Daoy (cell line): Measurements from ENCODE around the gene HCCS. TPM values are rescaled to one million over a fixed set of nuclear protein-coding genes. Genes with fewer than 3 reads are reported as not detected.

Experiments
- DNase-seq: peaks from one replicate; pipeline ENCODE4 v3.0.0-alpha.2; 2015; ENCODE audit warnings: low read depth
- total RNA-seq: library from RNA; depleted of rRNA; stranded (reverse); fragments of >200 nt; shearing (Covaris generic); gene quantifications from 2 replicates; pipeline ENCODE4 v1.2.3, GENCODE V29; 2014; rRNA removed

Gene HCCS
- 33.5 and 40.1 TPM in 2 replicates for total RNA-seq

DNA sequence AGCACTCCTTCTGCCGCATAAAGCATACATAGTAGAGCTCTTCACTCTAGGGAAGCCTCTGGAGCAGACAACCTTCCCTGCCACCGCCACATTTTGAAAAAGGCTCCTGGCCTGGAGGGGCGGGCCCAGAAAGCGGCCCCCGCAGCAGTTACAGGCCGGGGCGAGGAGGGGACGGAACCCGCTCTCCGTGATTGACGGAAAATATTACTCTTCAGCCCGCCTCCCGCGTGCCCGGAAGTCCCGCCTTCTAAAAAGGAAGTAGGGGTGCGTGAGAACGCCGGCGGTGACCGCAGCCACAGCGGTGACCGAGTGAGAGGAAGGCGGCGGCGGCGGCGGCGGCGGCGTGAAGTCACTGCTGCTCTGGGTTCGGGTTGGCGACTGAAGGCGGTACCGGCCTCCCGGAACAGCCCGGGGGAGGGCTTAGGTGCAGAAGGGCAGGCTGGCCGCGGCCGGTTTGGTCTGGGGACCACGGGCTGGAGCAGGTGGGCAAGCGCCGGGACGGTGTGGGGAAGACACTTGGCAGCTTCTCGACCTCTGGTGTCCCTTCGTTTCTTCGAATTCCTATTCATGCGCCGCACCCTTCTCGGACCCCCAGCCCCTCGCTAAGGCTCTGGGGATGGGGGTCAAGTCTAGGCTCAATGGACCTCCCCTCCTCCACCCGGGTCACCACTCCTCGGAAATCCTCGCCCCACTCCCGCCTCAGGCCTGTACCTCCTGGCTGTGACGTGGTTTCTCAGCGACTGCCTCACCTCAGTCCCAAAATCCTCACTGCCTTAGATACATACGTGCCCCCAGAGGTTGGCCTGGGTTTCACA lies at the start of gene HCCS:
Gene HCCS (plus strand): TSS at position 296 of the 815 bp plus-strand sequence. CDS start 729 bp downstream, outside the sequence.
- peak; percentile 88 for DNase-seq

DNA sequence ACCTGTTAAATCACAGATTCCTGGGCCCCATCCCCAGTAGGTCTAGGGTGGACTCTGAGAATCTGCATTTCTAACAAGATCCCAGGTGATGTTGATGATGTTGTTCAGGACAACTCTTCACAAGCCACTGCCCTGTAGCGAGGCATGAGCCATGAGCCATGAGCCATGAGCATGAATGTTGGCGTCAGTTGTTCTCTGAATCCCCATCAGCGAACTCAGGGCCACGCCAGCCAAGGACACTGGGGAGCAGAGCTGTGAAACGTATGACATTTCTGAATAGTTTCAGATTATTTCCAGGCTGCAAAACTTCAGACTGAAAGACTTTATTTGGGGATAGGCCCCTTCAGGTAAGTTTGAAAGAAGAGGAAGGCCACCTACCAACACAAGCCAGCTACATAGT lies 46.9 kb upstream of the HCCS start:
- DNase-seq = no peak

DNA sequence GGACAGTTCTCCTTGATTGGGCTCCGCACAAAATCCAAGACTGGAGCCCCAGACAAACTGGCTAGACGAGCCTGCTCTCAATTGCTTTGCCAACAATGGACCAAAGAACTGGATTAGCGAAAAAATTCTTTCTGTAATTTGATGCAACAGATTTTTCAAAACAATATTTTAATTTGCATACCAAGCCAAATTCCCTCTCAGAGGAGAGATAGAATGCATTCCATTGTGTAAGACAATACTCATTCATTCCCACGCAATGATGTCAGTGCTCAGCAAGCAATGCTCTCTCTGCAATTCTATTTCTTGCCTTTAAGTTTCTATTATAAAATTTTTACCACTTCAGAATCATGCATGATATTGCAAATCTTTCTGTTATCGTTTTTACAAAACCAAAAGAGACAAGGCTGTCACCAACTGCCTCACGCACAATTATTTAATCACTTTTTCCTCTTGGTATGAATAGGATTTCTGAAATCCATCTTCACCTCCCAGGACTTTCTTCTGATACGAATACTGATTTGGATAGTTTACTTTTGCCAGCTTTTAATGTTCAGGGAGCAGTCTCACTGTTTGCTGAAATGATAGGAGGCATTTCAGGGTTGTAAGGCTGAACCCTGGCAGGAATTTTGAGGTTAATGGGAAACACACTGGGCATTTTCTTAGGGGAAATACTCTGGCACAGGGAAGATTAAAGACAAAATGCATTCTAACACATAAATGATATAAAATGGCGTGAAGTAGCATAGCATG lies 46.1 kb upstream of the HCCS start:
- DNase-seq = peak; percentile 48

DNA sequence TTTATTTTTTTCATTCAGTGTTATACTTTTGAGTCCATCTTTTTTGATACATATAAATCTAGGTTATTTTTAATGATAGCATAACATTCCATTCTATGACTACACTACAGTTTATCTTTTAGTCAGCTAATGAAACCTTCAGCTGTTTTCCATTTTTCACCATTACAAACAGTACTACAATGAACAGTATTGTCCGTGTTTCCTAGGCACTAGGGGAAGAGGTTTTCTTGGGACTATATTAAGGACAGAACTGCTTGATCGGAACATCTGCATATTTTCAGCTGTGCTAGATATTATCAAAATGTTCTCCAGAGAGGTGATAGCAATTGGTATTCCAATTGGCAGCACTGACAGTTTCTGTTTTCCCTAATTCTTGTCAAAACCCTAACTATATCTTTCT lies 44.3 kb upstream of the HCCS start:
- no peak for DNase-seq

DNA sequence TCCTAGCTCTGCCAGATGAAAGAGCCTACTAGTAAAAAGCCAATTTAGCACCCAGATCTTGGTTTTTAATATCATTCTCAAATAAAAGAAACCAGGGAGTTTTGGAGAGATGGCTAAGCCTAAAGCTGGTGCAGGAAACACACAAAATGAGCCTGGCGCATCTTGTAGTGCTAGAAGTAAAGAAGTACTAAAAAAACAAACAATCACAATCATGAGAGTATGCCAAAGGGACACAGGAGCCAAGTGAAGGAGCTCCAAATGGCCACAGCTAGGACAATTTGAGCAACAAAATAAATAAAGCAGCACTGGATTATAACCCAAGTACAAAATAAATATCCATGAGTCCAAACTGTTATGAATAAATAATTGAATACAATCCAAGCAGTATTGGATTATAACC lies 37.8 kb upstream of the HCCS start:
- no peak for DNase-seq

DNA sequence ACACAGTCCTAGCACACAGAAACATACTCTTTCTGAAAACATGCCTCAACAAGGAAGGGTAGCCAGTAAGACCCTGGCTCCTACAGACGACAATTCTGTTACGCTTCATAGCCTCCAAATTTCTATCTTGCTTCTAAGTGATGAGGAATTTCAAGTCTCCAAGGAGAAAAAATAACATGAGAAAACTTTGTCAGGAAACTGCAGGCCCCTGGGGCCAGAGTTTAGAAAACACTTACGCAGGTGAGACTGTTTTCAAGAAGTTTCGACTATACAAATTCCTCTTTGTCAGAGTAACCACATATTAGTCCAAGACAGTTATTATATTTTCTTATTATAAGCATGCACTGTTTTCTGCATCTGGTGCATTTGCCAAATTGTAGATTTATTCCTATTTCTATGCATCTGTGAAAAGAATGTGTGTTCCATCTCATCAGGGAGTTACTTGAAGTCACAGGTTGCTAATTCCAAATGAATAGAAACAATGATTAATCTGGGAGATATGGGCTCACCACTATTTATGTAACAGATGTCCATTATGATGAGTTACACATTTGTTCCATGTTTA lies 30.3 kb upstream of the HCCS start:
- no peak for DNase-seq

DNA sequence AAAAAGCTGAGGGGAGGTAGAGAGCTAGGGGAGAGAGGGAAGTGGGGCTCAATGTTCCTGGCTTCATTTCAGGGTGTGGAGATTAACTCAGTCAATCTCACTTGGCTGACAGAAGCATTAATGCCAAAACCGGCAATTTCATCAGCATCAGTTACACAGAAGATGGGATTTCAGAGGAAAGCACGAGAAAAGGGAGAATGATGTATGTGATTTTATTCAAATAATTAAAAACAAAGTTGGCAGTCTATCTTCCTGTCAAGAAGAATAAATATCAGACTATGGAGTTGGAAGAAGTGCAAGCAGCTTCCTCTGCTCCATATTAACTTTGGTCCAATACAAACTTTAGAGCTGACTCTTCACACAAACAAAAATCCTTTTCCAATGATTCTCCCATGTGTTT lies 29.6 kb upstream of the HCCS start:
- no peak for DNase-seq

DNA sequence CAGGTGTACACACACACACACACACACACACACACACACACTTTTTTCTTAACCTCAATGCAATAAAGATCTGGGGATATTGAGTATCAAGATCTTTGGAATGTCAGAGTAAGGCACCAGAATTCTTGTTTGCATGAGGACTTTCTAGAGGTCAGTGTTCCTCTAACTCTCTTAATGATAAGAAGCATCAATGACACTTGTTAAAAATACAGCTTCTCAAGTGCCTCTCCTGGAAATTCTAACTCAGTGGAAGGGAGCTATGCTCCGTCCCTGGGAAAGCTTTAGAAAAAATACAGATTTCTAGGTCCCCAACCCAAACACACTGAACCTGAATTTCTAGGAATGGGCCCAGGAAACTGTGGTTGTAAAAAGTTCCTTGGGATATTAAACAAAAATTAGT lies 25.8 kb upstream of the HCCS start:
- no peak for DNase-seq

DNA sequence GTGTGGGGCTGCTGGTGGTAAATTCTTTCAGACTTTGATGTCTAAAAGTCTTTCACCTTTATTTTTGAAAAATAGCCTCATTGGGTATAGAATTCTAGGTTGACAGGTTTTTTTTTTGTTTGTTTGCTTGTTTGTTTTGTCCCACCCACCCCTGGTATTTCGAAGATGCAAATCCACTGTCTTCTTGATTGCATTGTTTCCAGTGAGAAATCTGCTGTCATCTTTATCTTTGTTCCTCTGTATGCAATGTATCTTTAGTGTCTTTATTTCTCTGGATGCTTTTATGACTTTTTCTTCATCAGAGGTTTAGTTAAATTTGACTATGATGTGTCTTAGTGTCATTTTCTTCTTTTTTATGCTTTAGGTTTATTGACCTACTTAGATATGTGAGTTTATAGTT lies 21.3 kb upstream of the HCCS start:
- DNase-seq = no peak

DNA sequence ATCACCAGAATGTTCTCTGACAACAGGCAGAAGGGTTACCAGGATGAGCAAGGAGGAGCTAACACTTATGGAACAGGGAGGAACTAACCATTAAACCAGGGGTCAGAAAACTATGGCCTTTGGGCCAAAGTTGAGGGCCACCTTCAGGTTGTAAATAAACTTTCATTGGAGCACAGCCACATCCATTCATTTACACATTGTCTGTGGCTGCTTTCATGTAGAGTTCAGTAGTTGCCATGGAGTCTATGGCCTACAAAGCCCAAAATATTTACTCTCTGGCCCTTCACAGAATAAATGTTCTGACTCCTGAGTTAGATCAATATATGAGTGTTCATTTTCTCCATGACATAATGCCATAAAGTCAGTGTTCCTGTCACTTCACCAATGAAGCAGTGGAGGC lies 13.2 kb upstream of the HCCS start:
- no peak for DNase-seq

DNA sequence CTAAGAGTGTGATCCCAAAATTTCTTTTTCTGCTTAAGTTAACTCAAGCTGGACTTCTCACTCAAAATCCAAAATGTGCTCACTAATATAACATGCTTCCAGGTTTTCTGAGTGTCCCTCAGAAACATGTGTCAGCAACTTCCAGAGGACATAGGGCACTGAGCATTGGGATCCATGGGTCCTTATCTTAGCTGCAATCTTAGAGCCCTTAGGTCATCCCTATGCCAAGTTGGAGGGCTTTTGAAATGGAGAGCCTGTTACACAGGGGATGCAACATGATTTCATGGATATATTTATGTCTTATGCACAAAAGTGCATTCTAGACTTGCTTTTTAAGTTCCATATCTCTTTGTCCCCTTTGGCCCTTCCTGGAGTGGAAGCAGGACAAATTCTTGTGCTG lies 11.7 kb upstream of the HCCS start:
- DNase-seq = no peak

DNA sequence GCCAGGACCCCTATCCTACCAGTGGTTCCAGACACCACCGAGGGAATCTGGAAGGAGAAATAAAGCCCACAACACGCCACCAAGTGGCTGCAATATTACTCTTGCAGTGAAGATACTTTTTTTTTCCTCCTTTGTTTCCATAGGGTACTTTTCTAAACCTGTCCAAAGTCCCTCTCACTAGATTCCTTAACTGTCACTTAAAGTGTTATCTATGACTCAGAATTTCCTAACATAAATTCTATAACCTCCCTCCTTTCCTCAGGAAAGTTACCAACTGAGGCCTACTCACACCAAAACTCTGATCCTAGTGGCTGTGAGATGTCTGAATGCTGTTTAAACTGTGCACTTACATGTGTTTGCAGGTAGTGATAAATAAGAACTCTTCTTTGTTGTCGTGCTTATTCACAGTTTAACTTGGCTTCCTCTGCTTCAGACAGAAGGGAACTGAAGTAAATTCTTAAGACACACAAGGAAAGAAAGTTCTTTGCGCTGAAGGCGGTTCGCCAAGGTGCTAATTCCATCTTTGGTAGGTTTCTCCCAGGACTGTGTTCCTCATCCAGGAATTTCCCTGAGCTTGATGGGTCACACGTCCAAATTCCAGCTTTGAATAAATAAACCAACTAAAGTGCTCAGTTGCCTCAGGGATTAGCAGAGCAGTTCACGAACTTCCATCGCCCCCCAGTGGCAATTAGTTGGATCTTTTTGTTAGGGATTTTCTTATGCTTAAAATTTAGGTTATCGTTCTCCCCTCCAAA lies 10.7 kb upstream of the HCCS start:
- DNase-seq = peak; percentile 71

DNA sequence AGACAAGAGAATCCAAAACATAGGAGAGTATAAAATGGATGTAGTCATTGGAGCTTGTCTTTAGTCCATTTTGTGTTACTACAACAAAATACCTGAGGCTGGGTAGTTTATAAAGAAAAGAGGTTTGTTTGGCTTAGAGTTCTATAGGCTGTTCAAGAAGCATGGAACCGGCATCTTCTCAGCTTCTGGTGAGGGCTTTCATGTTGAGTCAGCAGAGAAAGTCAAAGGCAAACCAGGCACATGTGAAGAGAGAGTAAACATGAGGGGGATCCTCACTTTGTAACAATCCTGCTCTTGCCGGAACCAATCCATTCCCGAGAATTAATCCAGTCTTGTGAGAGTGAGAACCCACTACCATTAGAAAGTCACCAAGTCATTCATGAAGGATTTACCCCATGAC lies 8.1 kb upstream of the HCCS start:
- no peak for DNase-seq

DNA sequence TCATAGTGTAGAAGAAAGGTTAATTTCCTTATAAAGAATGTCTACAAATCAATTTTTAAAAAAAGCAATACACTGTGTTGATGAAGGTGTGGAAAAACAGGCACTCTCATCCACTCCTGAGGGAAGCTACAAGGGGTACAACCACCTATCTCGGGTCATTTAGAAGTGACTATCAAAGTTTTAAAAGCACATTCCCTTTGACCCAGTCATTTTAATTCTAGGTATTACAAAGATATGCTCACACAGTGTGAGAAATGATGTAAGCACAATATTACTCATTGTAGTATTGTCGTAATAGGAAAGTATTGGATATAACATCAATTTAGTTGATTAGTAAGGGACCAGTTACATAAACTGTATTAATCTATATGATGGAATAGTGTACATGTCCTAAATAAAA lies 7.4 kb upstream of the HCCS start:
- DNase-seq = no peak

DNA sequence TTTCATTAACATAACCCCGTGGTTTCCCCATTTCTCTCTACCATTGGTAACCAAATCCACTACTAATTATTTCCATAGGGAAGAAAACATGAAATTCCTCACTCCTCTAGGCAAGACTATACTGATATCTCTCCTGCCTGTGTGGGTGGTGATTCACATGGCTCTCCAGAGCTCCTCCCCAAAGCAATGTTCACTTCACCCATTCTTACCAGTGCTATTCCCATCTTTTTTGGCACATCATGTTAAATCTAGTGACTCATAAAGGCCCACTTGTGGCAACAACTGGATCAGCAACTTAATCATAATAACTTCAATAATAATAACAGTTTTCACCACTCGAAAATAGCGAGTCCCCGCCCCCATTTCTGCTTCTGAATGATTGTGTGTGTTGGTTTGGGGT lies 6.1 kb upstream of the HCCS start:
- DNase-seq = peak; percentile 59

DNA sequence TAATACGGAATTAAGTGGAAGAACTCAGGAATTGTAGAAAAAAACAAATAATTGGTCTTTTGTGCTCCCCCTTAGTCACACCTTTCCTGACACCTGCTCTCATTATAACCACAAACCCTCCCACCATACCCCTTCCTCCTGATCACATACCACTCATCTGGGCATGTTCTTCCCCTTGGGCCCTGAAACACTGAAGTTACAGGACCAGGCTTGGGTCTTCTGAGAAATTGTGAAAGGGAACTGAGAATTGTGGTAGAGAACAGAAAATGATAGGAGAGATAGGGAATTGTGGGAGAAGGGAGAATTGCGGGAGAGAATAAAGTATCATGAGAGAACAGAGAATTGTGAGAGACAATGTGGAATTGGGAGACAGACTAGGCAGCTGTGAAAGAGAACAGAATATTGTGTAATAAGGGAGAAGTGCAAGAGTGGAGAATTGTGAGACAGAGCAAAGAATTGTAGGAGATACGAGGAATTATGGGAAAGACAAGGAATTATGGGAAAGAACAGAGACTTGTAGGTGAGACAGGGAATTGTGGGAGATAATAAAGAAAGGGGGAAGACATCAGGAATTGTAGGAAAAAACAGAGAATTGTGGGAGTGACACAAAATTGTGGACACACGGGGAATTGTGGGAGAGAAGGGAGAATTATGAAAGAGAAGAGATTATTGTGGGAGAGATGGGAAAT lies 2.7 kb upstream of the HCCS start:
- no peak for DNase-seq

DNA sequence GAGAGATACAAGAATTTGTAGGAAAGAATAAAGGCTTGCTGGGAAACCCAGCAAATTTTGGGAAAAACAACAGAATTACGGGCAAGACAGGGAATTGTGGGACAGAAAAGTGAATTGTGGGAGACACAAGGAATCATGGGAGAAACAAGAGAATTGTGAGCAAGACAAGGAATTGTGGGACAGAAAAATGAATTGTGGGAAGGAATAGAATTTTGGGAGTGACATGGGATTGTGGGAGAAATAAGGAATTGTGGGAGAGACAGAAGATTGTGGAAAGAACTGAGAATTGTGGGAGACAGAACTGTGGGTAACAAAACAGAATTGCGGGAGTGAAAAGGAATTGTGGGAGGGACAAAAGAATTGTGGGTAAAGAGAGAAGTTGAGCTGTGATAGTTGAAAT lies 1.2 kb upstream of the HCCS start:
- no peak for DNase-seq

DNA sequence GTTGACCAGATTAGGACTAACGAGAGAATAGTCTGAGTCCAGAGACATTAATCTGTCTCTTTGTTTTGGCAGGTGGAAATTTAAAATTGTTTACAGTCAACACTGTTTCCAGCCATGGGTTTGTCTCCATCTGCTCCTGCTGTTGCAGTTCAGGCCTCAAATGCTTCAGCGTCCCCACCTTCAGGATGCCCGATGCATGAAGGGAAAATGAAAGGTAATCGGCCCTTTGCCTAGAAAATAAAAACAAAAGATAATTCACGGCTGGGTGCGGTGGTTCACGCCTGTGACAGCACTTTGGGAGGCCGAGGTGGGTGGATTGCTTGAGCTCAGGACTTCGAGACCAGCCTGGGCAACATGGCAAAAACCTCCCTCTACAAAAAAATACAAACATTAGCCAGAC lies 815 bp downstream of the HCCS start:
- no peak for DNase-seq

DNA sequence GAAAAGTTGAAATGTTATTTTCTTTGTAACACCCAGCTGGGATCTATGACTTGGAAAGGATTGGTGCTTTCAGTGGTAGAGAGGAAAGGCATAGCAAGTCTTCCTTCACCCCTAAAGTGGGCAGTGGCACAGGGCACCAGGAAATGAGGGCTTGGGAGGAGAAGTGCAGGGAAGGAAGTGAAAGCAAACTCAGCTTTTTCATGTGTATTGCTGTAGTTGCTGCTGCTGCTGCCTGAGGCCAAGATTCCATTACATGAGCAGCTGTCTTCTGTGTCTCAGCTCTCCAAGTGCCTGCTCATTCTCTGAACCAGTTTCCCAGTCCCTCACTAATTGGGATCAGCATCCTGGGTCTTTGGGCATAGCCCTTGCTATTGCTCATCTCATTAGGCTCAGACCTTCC lies 2.6 kb downstream of the HCCS start:
- DNase-seq = no peak

DNA sequence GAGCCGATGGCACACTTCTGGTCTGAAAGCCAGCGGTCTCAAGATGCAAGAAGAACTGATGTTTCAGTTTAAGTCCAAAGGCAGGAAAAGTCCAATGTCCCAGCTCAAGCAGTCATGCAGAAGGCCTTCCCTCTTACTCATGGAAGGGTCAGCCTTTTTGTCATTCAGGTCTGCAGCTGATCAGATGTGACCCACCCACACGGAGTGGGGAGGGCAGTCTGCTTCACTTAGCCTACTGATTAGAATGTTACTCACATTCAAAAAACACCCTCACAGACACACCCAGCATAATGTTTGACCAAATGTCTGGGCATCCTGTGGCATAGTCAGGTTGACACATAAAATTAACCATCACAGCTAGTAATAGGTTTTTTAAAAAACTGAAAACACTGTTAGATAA lies 6.6 kb downstream of the HCCS start:
- no peak for DNase-seq

DNA sequence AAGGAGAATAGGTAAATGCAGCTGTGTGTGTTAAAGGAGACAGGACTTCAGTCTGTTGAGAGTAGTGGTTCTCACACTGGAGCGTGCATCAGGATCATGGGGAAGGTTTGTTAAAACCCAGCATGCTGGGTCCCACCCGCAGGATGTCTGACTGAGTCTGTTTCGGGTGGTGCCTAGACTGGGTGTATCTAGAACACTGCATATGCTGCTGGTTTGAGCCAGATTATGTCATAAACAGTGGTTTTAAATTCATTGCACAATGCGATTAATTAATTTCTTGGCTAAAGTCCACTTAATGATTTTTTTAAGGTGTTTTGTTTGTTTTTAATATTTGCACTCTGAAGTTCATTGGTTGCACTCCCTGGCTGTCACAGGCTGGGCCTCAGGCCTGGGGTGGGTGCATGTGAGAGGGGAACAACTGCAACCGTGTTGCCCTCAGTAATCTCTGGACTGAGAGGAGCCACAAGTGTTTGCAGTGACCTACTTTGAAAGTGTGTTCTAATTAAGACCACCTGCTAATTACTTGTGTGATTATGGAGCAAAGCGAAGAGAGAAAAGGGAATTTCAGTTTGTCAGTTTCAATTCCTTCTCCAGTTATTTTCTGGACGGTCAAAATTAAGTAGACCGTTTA lies 8.3 kb downstream of the HCCS start:
- no peak for DNase-seq
